HG03565 (cell line): ENCODE data around the gene PCSK5.

Source experiments
- ATAC-seq: cut with Tn5 transposase; IDR thresholded peaks from one replicate; pipeline ENCODE4 v1.9.1; 2021; ENCODE audit warnings: mild to moderate bottlenecking, moderate library complexity; ENCODE audit not compliant: unreplicated experiment

Gene PCSK5

DNA sequence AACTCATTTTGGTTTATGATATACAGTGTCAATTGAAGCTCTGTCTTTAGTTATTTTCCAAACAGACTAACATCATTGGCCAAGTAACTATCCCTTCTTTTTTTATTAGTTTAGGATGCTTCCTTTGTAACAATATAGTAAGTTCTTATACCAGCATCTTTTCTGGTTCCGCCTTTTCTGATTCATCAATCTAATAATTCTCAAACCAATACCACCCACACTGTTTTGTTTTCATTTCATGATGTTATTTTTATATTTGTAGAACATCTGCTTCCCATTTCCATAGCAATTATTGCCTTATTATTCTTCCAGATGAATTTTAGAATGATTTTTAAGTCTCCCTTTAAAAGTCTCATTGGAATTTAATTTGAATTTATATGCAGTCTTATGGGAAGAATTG, 285.7 kb downstream of the PCSK5 start:
- no peak for ATAC-seq

DNA sequence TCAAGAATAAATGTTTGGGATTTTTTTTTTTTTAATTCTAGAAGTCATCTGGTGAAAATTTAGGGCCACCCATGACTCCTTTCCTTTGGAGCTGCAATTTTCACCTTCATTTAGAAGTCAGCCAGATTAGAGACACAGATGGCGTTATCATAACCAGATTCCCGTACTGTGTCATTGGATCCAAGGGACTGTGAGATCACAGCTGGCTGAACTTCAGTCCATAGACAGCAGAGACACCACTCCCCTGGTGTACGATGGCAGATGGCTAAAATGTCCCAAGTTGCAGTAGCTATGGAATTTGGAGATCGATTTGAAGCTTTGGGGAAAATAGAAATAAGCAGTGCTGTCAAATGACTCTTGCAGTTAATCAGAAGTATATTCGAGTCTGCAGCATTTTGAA, 287.5 kb downstream of the PCSK5 start:
- no peak for ATAC-seq

DNA sequence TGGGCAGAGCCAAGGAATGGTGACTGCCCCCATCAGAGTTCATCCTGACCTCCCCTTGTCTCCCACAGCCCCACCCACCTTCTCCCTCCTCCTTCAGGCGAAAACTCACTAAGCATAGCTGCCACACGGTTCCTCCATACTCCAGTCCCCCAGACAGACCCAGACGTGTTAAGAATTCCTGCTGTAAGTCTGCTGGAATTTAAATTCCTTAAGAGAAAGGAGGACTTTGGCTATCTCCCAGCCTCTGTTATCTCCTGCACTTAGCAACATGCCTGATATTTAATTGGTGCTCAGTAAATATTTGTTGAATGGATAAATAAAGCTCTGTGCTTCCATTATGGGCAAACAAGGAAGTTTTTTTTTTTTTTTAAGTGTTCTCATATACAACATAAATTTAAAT, 290.1 kb downstream of the PCSK5 start:
- no peak for ATAC-seq

DNA sequence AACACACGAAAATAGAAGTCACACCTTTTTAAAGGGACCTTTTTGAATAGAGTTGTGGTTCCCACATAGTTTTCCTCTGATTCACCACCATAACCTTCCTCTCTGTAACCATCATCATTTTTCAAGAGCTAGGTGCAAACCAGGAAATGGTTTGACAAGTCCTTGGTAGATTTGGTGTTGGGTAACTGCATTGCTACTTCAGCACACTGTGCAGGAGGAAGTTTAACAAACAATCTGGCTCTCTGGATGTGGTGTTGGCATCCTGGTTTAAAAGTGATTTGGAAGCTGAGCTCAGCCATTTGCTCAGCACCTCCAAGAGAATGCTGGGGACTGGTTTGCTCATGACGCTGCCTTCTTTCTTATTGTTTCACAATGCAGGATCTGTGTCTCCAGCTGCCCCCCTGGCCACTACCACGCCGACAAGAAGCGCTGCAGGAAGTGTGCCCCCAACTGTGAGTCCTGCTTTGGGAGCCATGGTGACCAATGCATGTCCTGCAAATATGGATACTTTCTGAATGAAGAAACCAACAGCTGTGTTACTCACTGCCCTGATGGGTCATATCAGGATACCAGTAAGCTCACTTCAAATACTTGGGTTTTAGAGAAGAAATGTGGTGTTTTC, 290.7 kb downstream of the PCSK5 start:
- no peak for ATAC-seq

DNA sequence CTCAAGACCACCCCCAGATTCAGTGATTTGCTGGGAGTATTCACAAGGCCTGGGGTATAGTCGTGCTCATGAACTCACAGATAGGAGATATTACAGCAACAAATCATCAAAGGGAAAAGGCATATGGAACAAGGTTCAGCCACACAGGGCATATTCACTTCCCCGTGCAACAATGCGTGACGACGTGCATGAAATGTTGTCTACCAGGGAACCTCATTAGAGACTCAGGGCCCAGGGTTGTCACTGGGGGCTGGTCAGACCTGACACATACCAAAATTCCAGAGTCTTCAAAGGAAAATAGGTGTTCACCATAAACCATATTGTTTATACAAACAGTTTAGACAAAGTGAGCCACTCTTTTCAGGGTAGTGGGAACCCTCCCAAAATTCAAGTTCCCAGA, 291.3 kb downstream of the PCSK5 start:
- ATAC-seq = no peak

GRCh38 chr9:76185432-76185831, 295.0 kb downstream of the PCSK5 start:
- no peak for ATAC-seq

DNA sequence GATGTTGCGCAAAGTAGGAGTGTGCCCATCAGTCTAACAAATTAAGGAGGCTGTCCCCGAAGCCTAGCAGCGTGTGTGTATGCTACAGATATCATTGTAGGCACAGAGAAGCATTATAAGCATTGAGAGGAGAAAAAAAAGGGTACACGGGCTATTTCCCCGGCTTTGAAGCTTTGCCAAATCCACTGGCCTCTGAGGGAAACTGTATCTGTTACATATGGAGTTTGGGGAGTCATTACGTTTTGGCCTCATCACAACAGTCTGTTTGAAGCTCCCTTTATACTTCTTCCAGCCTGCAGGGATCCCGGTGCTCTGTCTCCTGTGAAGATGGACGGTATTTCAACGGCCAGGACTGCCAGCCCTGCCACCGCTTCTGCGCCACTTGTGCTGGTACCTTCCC, 297.8 kb downstream of the PCSK5 start:
- no peak for ATAC-seq

- ATAC-seq = no peak
Observed at GRCh38 chr9:76188905-76189304, 298.4 kb downstream of the PCSK5 start.

- no peak for ATAC-seq
Observed at GRCh38 chr9:76191493-76191892, 301.0 kb downstream of the PCSK5 start.

GRCh38 chr9:76192013-76192412, 301.5 kb downstream of the PCSK5 start:
- ATAC-seq = no peak

DNA sequence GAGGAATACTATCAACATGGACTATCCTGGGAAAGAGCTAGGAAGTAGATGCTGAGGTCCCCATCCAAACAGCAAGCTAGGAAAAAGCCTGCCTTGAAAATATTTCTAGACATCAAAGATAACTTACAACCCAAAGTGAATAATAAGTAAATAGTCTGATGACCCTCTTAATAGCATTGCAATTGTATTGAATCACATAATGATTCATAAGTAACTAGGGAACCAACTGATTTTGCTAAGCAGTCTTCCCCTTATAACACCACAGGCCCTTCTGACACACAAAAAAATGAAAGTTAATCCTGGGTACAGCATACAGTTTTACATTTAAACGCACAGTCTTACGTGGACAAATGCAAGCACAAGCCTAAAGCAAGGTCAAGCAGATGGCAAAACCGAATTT, 304.4 kb downstream of the PCSK5 start:
- no peak for ATAC-seq

- no peak for ATAC-seq
Observed at GRCh38 chr9:76198336-76198735, 307.9 kb downstream of the PCSK5 start.

- ATAC-seq = no peak
Observed at GRCh38 chr9:76200315-76200714, 309.8 kb downstream of the PCSK5 start.

DNA sequence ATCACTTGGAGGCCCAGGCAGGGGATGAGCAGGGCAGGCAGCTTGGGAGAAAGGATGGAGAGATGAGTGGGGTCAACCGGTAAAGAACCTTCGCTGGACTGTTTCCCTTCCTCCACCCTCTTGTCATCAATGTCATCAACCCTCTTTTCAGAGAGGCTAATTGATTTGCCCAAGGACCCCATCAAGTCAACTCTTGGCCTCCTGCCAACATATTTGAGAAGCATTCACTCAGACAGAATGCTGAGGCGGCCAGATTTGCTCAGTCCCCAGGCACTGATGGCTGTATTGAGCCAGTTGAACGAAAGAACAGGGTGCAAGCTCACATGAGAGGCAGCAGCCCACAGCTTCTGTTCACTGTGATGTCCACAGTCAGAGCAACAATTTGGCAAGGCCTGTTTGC, 310.3 kb downstream of the PCSK5 start:
- ATAC-seq = no peak

DNA sequence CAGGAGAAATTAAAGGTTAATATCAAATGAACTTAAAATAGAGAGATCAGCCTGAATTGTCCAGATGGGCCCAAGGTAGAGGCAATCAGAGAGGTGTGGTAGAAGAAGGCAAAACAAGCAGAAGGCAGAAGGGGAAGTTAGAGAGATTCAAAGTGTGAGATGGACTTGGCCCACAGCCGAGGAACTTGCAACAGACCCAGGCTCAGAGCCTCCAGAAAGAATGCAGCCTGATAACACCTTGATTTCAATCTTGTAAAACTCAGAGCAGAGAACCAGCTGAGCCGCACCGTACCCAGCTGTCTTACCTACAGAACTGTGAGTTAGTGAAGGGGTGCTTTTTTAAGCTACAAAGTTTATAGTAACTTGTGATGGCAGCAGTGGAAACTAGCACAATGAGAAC, 312.9 kb downstream of the PCSK5 start:
- ATAC-seq = no peak

DNA sequence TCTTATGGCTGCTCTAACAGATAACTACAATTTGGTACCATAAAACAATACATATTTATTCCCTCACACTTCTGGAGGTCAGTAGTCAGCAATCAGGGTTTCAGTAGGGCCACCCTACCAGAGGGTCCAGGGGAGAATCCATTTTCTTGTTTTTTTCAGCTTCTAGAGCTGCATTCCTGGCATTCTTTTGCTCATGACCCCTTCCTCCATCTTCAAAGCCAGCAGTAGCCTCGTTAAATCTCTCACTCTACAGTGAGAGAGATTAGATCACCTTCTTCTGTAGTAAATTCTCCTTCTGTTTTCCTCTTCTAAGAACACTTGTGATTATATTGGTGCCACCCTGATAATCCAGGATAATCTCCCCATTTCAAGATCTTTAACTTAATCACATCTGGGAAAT, 316.3 kb downstream of the PCSK5 start:
- ATAC-seq = no peak

DNA sequence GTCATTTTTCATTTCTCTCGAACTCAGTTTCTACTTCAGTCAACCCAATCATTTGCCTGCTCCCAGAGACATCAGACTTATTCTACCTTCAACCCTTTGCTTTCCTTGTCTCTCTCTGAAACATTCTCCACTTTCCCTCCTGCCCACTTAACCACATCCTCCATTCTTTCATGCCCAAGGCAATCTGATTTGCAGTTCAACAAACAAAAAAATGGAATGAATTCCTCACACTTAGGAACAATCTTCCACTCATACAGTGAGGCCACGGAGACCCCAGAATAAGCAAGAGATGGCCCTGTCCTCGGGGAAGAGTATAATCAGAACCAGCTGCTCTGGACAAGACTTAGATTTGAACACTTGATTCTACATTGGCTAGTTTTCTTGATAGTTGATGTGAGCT, 323.3 kb downstream of the PCSK5 start:
- no peak for ATAC-seq

GRCh38 chr9:76215066-76215465, 324.6 kb downstream of the PCSK5 start:
- ATAC-seq = no peak

DNA sequence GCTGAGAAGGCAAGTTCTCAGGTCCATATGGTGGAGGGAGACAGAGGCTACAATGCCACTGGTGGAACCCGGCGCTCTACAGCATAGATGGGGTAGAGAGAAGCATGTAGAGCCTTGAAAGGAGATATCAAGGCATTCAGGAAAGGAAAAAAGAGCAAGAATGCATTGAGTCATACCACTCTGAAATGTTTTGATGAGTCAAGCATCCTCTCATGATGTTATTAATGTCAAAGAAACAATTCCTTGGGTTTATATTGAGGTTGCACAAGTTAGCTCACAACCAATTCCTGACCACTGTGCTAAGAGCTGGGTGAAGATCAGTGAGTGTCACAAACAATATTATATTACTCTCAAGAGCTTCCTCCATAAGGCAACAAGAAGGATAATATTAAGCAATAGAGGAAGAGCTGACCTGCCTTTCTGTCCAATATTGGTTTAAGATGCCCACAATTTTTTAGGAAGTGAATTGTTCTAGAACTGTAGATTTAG, 325.7 kb downstream of the PCSK5 start:
- ATAC-seq = no peak

DNA sequence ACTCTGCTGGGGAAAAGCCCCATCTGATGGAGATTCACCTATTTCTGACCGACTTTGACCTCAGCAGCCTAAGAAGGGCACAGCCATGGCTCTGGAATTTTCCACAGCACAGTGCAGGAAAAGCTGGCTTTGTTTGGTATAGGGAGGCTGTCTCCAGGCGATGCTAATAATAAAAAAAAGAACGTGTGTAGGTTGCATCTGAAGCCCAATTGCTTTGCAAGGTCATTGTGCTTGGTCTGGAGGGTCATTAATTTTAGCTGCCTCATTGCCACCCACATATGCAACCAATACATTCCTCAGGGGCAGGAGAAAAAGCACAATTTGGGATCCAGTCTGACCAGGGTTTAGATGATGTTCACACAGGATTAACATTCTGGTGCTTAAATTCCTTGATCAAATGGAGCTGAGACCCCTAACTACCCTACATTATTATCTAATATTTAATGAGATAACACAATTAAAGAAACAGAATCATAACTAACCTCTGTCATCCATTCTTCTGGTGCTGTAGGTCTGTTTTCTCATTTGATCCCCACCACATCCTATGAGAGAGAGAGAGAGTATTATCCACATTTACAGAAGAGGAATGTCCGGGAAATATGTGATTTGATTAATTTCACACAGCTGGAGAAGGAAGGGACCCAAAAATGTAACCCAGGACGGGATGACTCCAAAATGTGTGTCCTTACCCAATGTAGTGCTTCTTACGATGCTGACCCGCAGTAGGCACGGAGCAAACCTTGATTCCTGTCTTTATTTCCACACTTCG, 327.8 kb downstream of the PCSK5 start:
- ATAC-seq = no peak

- no peak for ATAC-seq
Observed at GRCh38 chr9:76218886-76219445, 328.5 kb downstream of the PCSK5 start.

- no peak for ATAC-seq
Observed at GRCh38 chr9:76219560-76220151, 329.2 kb downstream of the PCSK5 start.
